Endodermal cell (in vitro differentiated cells): ENCODE results near the gene MICAL3. TPM values are rescaled to one million over a fixed set of nuclear protein-coding genes. Genes with fewer than 3 reads are reported as not detected.
"Not testable (repeated sequence)": the region's sequence is repeated elsewhere in the genome, so short reads cannot be mapped to it uniquely, and the experiment has no call there.

Source experiments
- DNase-seq: peaks from one replicate; pipeline ENCODE4 v3.0.0-alpha.2; 2017
- H3K27ac ChIP-seq: 2 replicates; pipeline ENCODE4 v1.5.1; 2013; ENCODE audit warnings: mild to moderate bottlenecking, low read depth, low read length, moderate library complexity
- H3K27me3 ChIP-seq: 2 replicates; pipeline ENCODE4 v1.6.1; 2013; ENCODE audit warnings: mild to moderate bottlenecking, low read length, moderate library complexity; ENCODE audit not compliant: insufficient read depth, control insufficient read depth, poor library complexity, severe bottlenecking
- H3K36me3 ChIP-seq: 2 replicates; pipeline ENCODE4 v1.7.0; 2013; ENCODE audit warnings: mild to moderate bottlenecking, low read length, moderate library complexity; ENCODE audit not compliant: control insufficient read depth, insufficient read depth
- H3K4me1 ChIP-seq: one replicate; pipeline ENCODE4 v1.7.0; 2013; ENCODE audit warnings: low read length; ENCODE audit not compliant: control insufficient read depth, insufficient read depth
- H3K4me3 ChIP-seq: 2 replicates; pipeline ENCODE4 v1.5.1; 2013; ENCODE audit warnings: mild to moderate bottlenecking, low read length, moderate library complexity
- H3K9ac ChIP-seq: 2 replicates; pipeline ENCODE4 v1.6.1; 2013; ENCODE audit warnings: mild to moderate bottlenecking, low read length, moderate library complexity; ENCODE audit not compliant: poor library complexity, severe bottlenecking; ENCODE audit errors: extremely low read depth
- H3K9me3 ChIP-seq: 2 replicates; pipeline ENCODE4 v1.6.1; 2013; ENCODE audit warnings: mild to moderate bottlenecking, low read length, moderate library complexity; ENCODE audit not compliant: control insufficient read depth
- H3K27ac Mint-ChIP-seq: 2 replicates; pipeline ENCODE4 v1.8.0; 2020; ENCODE audit warnings: mixed read lengths
- H3K27me3 Mint-ChIP-seq: 2 replicates; pipeline ENCODE4 v1.8.0; 2021; ENCODE audit warnings: mild to moderate bottlenecking, mixed read lengths; ENCODE audit not compliant: insufficient read depth
- H3K36me3 Mint-ChIP-seq: 2 replicates; pipeline ENCODE4 v1.8.0; 2020; ENCODE audit warnings: low read depth, mixed read lengths
- H3K4me1 Mint-ChIP-seq: 2 replicates; pipeline ENCODE4 v1.8.0; 2020; ENCODE audit warnings: mixed read lengths
- H3K4me3 Mint-ChIP-seq: 2 replicates; pipeline ENCODE4 v1.8.0; 2020; ENCODE audit warnings: mild to moderate bottlenecking, moderate library complexity, mixed read lengths
- H3K9me3 Mint-ChIP-seq: 2 replicates; pipeline ENCODE4 v1.8.0; 2020; ENCODE audit warnings: mild to moderate bottlenecking, mixed read lengths
- CTCF ChIP-seq: fragments of 200-600 bp; sonication (generic); conservative IDR thresholded peaks from 2 replicates; pipeline ENCODE4 v1.5.0; 2021; ENCODE audit warnings: antibody characterized with exemption, mild to moderate bottlenecking
- WGBS, 2 experiments: methylation state at CpG; one replicate each; pipeline versions ENCODE4 v1.1.5 to v1.1.7; 2013; ENCODE audit warnings: missing lambda C conversion rate in 2 of 2, mixed read lengths in 1 of 2; ENCODE audit not compliant: insufficient coverage in 1 of 2, insufficient read length in 1 of 2; 5-methylcytosine and 5-hydroxymethylcytosine counted together
- total RNA-seq, 2 donors: library from RNA; stranded (reverse); fragmentation: NEBNext Ultra II Directional in 1 of 2; extraction: Animal tissue kit (Norgen Biotek cat#: 25700) in 1 of 2; gene quantifications; 2 replicates in 1 of 2; 3 replicates in 1 of 2; pipeline ENCODE4 v1.2.1, GENCODE V29; 2021

The MICAL3 gene
- total RNA-seq, 2 donors from 2014 or later, result 42.8 to 48.1 TPM

GRCh38 chr22:18055619-18056160, 31.3 kb upstream of the MICAL3 start:
- peaks cover 17% of the 10 kb centered on the region for H3K9me3 Mint-ChIP-seq
- H3K36me3 ChIP-seq, result no peaks in the 10 kb centered on the region
- H3K4me1 Mint-ChIP-seq, result peaks cover 11% of the 10 kb centered on the region
- peaks cover 3% of the 10 kb centered on the region for H3K36me3 Mint-ChIP-seq
- no peak overlapping the region for H3K9ac ChIP-seq
- no peak overlapping the region for H3K4me3 Mint-ChIP-seq
- H3K27me3 ChIP-seq, result peaks cover 21% of the 10 kb centered on the region
- no peak for TF ChIP-seq CTCF
- H3K27ac Mint-ChIP-seq, result no peak overlapping the region
- DNase-seq, result no peak
- H3K4me1 ChIP-seq, result no peaks in the 10 kb centered on the region
- no peak overlapping the region for H3K27ac ChIP-seq
- peaks cover 2% of the 10 kb centered on the region for H3K27me3 Mint-ChIP-seq
- no peaks in the 10 kb centered on the region for H3K9me3 ChIP-seq
- 92 to 93% methylated on average over 6 to 7 of the region's 7 CpGs for WGBS, 2 experiments
- H3K4me3 ChIP-seq, result no peak overlapping the region

- H3K27me3 Mint-ChIP-seq, H3K9ac ChIP-seq, H3K4me3 ChIP-seq, H3K36me3 Mint-ChIP-seq, H3K4me3 Mint-ChIP-seq, H3K27ac Mint-ChIP-seq, H3K4me1 Mint-ChIP-seq, H3K27ac ChIP-seq, H3K4me1 ChIP-seq, DNase-seq, H3K36me3 ChIP-seq, H3K9me3 ChIP-seq: not testable (repeated sequence)
- WGBS, 2 experiments, result 94 to 97% methylated on average over 6 to 48 of the region's 49 CpGs
- peaks cover 17% of the 10 kb centered on the region for H3K9me3 Mint-ChIP-seq
- H3K27me3 ChIP-seq, result peaks cover 10% of the 10 kb centered on the region
Observed at GRCh38 chr22:18053216-18053946, 29.0 kb upstream of the MICAL3 start.

- not testable (repeated sequence) for H3K4me3 Mint-ChIP-seq, H3K27ac ChIP-seq, H3K27me3 ChIP-seq, H3K9me3 ChIP-seq, H3K4me3 ChIP-seq, H3K4me1 ChIP-seq, DNase-seq, H3K4me1 Mint-ChIP-seq, H3K36me3 Mint-ChIP-seq, H3K9ac ChIP-seq, H3K36me3 ChIP-seq, H3K27ac Mint-ChIP-seq
- Mint-ChIP-seq H3K27me3 (peaks cover 10% of the 10 kb centered on the region), H3K9me3 (peaks cover 17% of the 10 kb centered on the region)
- 89 to 98% methylated on average over 7 to 12 of the region's 12 CpGs for WGBS, 2 experiments
Observed at GRCh38 chr22:18051113-18051512, 26.8 kb upstream of the MICAL3 start.

- Mint-ChIP-seq H3K36me3 (peaks cover 3% of the 10 kb centered on the region), H3K27me3 (peaks cover 10% of the 10 kb centered on the region), H3K9me3 (peaks cover 17% of the 10 kb centered on the region), H3K4me3 (no peak overlapping the region), H3K4me1 (no peaks in the 10 kb centered on the region), H3K27ac (no peak overlapping the region)
- Histone ChIP-seq H3K9me3 (no peaks in the 10 kb centered on the region), H3K27me3 (no peaks in the 10 kb centered on the region), H3K4me3 (no peak overlapping the region), H3K36me3 (no peaks in the 10 kb centered on the region), H3K4me1 (no peaks in the 10 kb centered on the region), H3K27ac (no peak overlapping the region), H3K9ac (no peak overlapping the region)
- no peak for TF ChIP-seq CTCF
- no peak for DNase-seq
- 85 to 86% methylated on average over 4 to 5 of the region's 5 CpGs for whole genome bisulfite sequencing, 2 experiments
Observed at GRCh38 chr22:18050065-18050464, 25.7 kb upstream of the MICAL3 start.
